GM21737 (cell line): Measurements from ENCODE around the gene PPP1R1B.

Experiments
- ATAC-seq: cut with Tn5 transposase; IDR thresholded peaks from one replicate; pipeline ENCODE4 v1.9.1; 2021; ENCODE audit warnings: mild to moderate bottlenecking, moderate library complexity; ENCODE audit not compliant: unreplicated experiment

Gene PPP1R1B

GRCh38 chr17:39600288-39600996, 26.3 kb upstream of the PPP1R1B start:
- no peak for ATAC-seq

- no peak for ATAC-seq
These were observed 25.7 kb upstream of the PPP1R1B start for GRCh38 chr17:39600997-39601597.

GRCh38 chr17:39601758-39602532, 24.8 kb upstream of the PPP1R1B start:
- ATAC-seq = no peak

GRCh38 chr17:39602533-39603303, 24.0 kb upstream of the PPP1R1B start:
- no peak for ATAC-seq

- ATAC-seq = no peak
These were observed 23.3 kb upstream of the PPP1R1B start for GRCh38 chr17:39603304-39604016.

GRCh38 chr17:39604911-39605491, 21.8 kb upstream of the PPP1R1B start:
- ATAC-seq = no peak

- ATAC-seq = no peak
These were observed 21.0 kb upstream of the PPP1R1B start for GRCh38 chr17:39605492-39606433.

- ATAC-seq = no peak
These were observed 20.2 kb upstream of the PPP1R1B start for GRCh38 chr17:39606434-39607056.

GRCh38 chr17:39607057-39607850, 19.5 kb upstream of the PPP1R1B start:
- ATAC-seq = no peak

- no peak for ATAC-seq
These were observed 19.0 kb upstream of the PPP1R1B start, which contains the start of gene NEUROD2 for GRCh38 chr17:39607851-39608130. Gene NEUROD2, minus strand, starts transcription at chr17:39607920. Its CDS starts 1,321 bp downstream, at chr17:39606599.

- no peak for ATAC-seq
These were observed 18.4 kb upstream of the PPP1R1B start for GRCh38 chr17:39608142-39608981.

- no peak for ATAC-seq
These were observed 17.2 kb upstream of the PPP1R1B start for GRCh38 chr17:39609416-39610025.

GRCh38 chr17:39611401-39612112, 15.2 kb upstream of the PPP1R1B start:
- no peak for ATAC-seq

- ATAC-seq = no peak
These were observed 14.4 kb upstream of the PPP1R1B start for GRCh38 chr17:39612291-39612894.

GRCh38 chr17:39612935-39613464, 13.8 kb upstream of the PPP1R1B start:
- no peak for ATAC-seq
